HEK293 (cell line): Measurements from ENCODE around the gene CIP2A.

Experiments used
- KLF10 ChIP-seq: fragments of 450-650 bp; IDR thresholded peaks from 2 replicates; pipeline ENCODE4 v1.5.1; 2018; ENCODE audit warnings: missing biosample characterization, mild to moderate bottlenecking, missing genetic modification characterization
- SP2 ChIP-seq: fragments of 450-650 bp; formaldehyde crosslinking; IDR thresholded peaks from 2 replicates; pipeline ENCODE4 v1.5.1; 2016; ENCODE audit warnings: missing biosample characterization, missing genetic modification characterization
- ZBTB1 ChIP-seq: fragments of 450-650 bp; formaldehyde crosslinking; IDR thresholded peaks from 2 replicates; pipeline ENCODE4 v1.5.1; 2016; ENCODE audit warnings: missing biosample characterization, missing genetic modification characterization
- ZNF274 ChIP-seq, 2 experiments: fragments of 200-500 bp in 1 of 2; fragments of 450-650 bp in 1 of 2; sonication (Bioruptor generic) in 1 of 2; formaldehyde crosslinking in 1 of 2; IDR thresholded peaks; 2 replicates each; pipeline versions ENCODE4 v1.5.1 to v1.6.1; 2014 to 2016; ENCODE audit warnings: borderline replicate concordance in 1 of 2, inconsistent platforms in 1 of 2, low read length in 1 of 2, missing biosample characterization in 1 of 2, missing genetic modification characterization in 1 of 2
- ZNF366 ChIP-seq: fragments of 450-650 bp; formaldehyde crosslinking; conservative IDR thresholded peaks from 2 replicates; pipeline ENCODE4 v1.5.1; 2016; ENCODE audit warnings: missing biosample characterization, missing genetic modification characterization
- ZNF677 ChIP-seq: fragments of 450-650 bp; IDR thresholded peaks from 2 replicates; pipeline ENCODE4 v1.5.0; 2018; ENCODE audit warnings: missing biosample characterization, mild to moderate bottlenecking, missing genetic modification characterization, moderate library complexity
- TF ChIP-seq, protein P1 (sequence below): fragments of 450-650 bp; formaldehyde crosslinking; IDR thresholded peaks from 2 replicates; pipeline ENCODE4 v1.5.1; 2016; ENCODE audit warnings: missing biosample characterization, missing genetic modification characterization
- TF ChIP-seq, protein P2 (sequence below): fragments of 450-650 bp; formaldehyde crosslinking; IDR thresholded peaks from 2 replicates; pipeline ENCODE4 v1.5.1; 2016; ENCODE audit warnings: missing biosample characterization, missing genetic modification characterization
- TF ChIP-seq, protein P3 (sequence below): sonication (generic); formaldehyde crosslinking; IDR thresholded peaks from 2 replicates; pipeline ENCODE4 v1.8.1; 2022; ENCODE audit warnings: mild to moderate bottlenecking, moderate library complexity, missing genetic modification reagents
- TF ChIP-seq, protein P4 (sequence below): fragments of 450-650 bp; formaldehyde crosslinking; IDR thresholded peaks from 2 replicates; pipeline ENCODE4 v1.5.1; 2016; ENCODE audit warnings: missing biosample characterization, missing genetic modification characterization

DNA sequence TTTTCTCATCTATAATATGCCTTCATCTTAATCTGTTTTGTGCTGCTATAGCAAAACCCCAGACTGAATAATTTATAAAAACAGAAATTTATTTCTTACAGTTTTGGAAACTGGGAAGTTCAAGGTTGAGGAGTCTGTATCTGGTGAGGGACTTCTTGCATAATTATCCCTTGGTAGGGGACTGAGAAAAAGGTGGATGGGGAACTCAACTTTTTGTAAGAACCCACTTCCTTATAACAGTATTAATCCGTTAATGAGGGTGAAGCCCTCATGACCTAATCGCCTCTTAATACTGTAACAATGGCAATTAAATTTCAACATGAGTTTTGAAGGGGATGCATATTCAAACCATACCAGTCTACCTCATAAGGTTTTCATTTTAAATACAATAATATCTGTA, 61.4 kb downstream of the CIP2A start:
- no peak for TF ChIP-seq ZNF274 (IDR thresholded peaks at IDR 0.05; ENCODE audit: low read length)
- TF ChIP-seq ZNF274 (tag by site-specific recombination; IDR thresholded peaks at IDR 0.05; ENCODE audit: borderline replicate concordance): no peak
- no peak for TF ChIP-seq ZNF677 (tag by site-specific recombination)
- TF ChIP-seq SP2 (tag by site-specific recombination): no peak
- TF ChIP-seq, protein P1, sequence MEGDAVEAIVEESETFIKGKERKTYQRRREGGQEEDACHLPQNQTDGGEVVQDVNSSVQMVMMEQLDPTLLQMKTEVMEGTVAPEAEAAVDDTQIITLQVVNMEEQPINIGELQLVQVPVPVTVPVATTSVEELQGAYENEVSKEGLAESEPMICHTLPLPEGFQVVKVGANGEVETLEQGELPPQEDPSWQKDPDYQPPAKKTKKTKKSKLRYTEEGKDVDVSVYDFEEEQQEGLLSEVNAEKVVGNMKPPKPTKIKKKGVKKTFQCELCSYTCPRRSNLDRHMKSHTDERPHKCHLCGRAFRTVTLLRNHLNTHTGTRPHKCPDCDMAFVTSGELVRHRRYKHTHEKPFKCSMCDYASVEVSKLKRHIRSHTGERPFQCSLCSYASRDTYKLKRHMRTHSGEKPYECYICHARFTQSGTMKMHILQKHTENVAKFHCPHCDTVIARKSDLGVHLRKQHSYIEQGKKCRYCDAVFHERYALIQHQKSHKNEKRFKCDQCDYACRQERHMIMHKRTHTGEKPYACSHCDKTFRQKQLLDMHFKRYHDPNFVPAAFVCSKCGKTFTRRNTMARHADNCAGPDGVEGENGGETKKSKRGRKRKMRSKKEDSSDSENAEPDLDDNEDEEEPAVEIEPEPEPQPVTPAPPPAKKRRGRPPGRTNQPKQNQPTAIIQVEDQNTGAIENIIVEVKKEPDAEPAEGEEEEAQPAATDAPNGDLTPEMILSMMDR (tag by site-specific recombination): no peak
- TF ChIP-seq, protein P2, sequence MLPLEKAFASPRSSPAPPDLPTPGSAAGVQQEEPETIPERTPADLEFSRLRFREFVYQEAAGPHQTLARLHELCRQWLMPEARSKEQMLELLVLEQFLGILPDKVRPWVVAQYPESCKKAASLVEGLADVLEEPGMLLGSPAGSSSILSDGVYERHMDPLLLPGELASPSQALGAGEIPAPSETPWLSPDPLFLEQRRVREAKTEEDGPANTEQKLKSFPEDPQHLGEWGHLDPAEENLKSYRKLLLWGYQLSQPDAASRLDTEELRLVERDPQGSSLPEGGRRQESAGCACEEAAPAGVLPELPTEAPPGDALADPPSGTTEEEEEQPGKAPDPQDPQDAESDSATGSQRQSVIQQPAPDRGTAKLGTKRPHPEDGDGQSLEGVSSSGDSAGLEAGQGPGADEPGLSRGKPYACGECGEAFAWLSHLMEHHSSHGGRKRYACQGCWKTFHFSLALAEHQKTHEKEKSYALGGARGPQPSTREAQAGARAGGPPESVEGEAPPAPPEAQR: no peak
- TF ChIP-seq ZNF366: no peak
- TF ChIP-seq, protein P3, sequence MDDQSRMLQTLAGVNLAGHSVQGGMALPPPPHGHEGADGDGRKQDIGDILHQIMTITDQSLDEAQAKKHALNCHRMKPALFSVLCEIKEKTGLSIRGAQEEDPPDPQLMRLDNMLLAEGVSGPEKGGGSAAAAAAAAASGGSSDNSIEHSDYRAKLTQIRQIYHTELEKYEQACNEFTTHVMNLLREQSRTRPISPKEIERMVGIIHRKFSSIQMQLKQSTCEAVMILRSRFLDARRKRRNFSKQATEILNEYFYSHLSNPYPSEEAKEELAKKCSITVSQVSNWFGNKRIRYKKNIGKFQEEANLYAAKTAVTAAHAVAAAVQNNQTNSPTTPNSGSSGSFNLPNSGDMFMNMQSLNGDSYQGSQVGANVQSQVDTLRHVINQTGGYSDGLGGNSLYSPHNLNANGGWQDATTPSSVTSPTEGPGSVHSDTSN (CRISPR knock-in tag): no peak
- no peak for TF ChIP-seq ZBTB1 (tag by site-specific recombination)
- TF ChIP-seq KLF10 (tag by site-specific recombination): no peak
- TF ChIP-seq, protein P4, sequence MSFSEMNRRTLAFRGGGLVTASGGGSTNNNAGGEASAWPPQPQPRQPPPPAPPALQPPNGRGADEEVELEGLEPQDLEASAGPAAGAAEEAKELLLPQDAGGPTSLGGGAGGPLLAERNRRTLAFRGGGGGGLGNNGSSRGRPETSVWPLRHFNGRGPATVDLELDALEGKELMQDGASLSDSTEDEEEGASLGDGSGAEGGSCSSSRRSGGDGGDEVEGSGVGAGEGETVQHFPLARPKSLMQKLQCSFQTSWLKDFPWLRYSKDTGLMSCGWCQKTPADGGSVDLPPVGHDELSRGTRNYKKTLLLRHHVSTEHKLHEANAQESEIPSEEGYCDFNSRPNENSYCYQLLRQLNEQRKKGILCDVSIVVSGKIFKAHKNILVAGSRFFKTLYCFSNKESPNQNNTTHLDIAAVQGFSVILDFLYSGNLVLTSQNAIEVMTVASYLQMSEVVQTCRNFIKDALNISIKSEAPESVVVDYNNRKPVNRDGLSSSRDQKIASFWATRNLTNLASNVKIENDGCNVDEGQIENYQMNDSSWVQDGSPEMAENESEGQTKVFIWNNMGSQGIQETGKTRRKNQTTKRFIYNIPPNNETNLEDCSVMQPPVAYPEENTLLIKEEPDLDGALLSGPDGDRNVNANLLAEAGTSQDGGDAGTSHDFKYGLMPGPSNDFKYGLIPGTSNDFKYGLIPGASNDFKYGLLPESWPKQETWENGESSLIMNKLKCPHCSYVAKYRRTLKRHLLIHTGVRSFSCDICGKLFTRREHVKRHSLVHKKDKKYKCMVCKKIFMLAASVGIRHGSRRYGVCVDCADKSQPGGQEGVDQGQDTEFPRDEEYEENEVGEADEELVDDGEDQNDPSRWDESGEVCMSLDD (tag by site-specific recombination): no peak
